ENCODE measurements around the gene ZBTB16. TPM values are rescaled to one million over a fixed set of nuclear protein-coding genes. Genes with fewer than 3 reads are reported as not detected.

The ZBTB16 gene
- total and polyA plus RNA-seq, 12 donors = 7.9 to 119 (median 53.2) TPM

- Histone ChIP-seq H3K4me3 (no peak overlapping the region), H3K36me3 (replicated peaks in 1 of 2) (no peaks in the 10 kb centered on the region), H3K9me3 (replicated peaks in 1 of 3) (no peaks in the 10 kb centered on the region), H3K4me1 (replicated peaks in 1 of 2) (peaks cover 4 to 10% of the 10 kb centered on the region in 2 donors), H3K27ac (no peak overlapping the region), H3K27me3 (no peaks in the 10 kb centered on the region)
- DNase-seq = no peak
- 80 to 84% (median 82%) methylated on average over 5 of the region's 5 CpGs for WGBS, 4 donors
- TF ChIP-seq CTCF (IDR thresholded peaks at IDR 0.05) (no peak), POLR2A (IDR thresholded peaks at IDR 0.05) (no peak)
- intact Hi-C loops (cut with DNase I) = no loop called here
These were observed 7.4 kb upstream of the ZBTB16 start for GRCh38 chr11:114052160-114052559.

GRCh38 chr11:114053406-114053805 is 6.1 kb upstream of the ZBTB16 start:
- TF ChIP-seq CTCF (IDR thresholded peaks at IDR 0.05) (no peak), POLR2A (IDR thresholded peaks at IDR 0.05) (no peak)
- no peaks in the 10 kb centered on the region for H3K27me3 ChIP-seq
- H3K36me3 ChIP-seq (replicated peaks in 1 of 2) = no peaks in the 10 kb centered on the region
- 75 to 89% (median 78%) methylated on average over 2 of the region's 2 CpGs for WGBS, 4 donors
- intact Hi-C loops (cut with DNase I) = no loop called here
- peaks cover 15 to 23% of the 10 kb centered on the region in 2 donors for H3K4me1 ChIP-seq (replicated peaks in 1 of 2)
- H3K4me3 ChIP-seq = no peak overlapping the region
- no peak overlapping the region for H3K27ac ChIP-seq
- no peak for DNase-seq
- no peaks in the 10 kb centered on the region for H3K9me3 ChIP-seq (replicated peaks in 1 of 3)

GRCh38 chr11:114054806-114055205 is 4.7 kb upstream of the ZBTB16 start:
- intact Hi-C loops (cut with DNase I) = loop anchor here in 1 of 2 donors (5.0 kb wide), 1 partner anchor 202 kb away; no protein-coding TSS in a partner anchor
- no peak overlapping the region for H3K27ac ChIP-seq
- H3K9me3 ChIP-seq (replicated peaks in 1 of 3) = no peaks in the 10 kb centered on the region
- 74 to 86% (median 80%) methylated on average over 3 of the region's 3 CpGs for WGBS, 4 donors
- no peak overlapping the region for H3K4me3 ChIP-seq
- H3K36me3 ChIP-seq (replicated peaks in 1 of 2) = no peaks in the 10 kb centered on the region
- H3K27me3 ChIP-seq = no peaks in the 10 kb centered on the region
- peaks cover 23 to 30% of the 10 kb centered on the region in 2 donors for H3K4me1 ChIP-seq (replicated peaks in 1 of 2)
- no peak for DNase-seq
- TF ChIP-seq CTCF (IDR thresholded peaks at IDR 0.05) (no peak), POLR2A (IDR thresholded peaks at IDR 0.05) (no peak)

GRCh38 chr11:114056409-114056808 is 3.1 kb upstream of the ZBTB16 start:
- H3K27ac ChIP-seq = peak overlapping the region in 2 of 5 donors; percentile 93 to 99
- no peak for DNase-seq
- intact Hi-C loops (cut with DNase I) = loop anchor here in 1 of 2 donors (5.0 kb wide), 1 partner anchor 201 kb away; no protein-coding TSS in a partner anchor
- peaks cover 23 to 30% of the 10 kb centered on the region in 2 donors for H3K4me1 ChIP-seq (replicated peaks in 1 of 2)
- H3K4me3 ChIP-seq = no peak overlapping the region
- no peak for TF ChIP-seq CTCF (IDR thresholded peaks at IDR 0.05)
- TF ChIP-seq POLR2A (IDR thresholded peaks at IDR 0.05) = no peak
- H3K36me3 ChIP-seq (replicated peaks in 1 of 2) = no peaks in the 10 kb centered on the region
- no peaks in the 10 kb centered on the region for H3K27me3 ChIP-seq
- no peaks in the 10 kb centered on the region for H3K9me3 ChIP-seq (replicated peaks in 1 of 3)

Measured in adrenal gland (tissue), 12 donors.